Astrocyte of the cerebellum (primary cell): Measurements from ENCODE around the gene ZMYND10.
A peak's percentile ranks its signal among the peaks of the same experiment; 100 is the strongest.

Experiments
- DNase-seq: peaks from one replicate; pipeline ENCODE4 v3.0.0-alpha.2; 2011; ENCODE audit warnings: low read depth
- H3K4me3 ChIP-seq: 2 replicates; pipeline ENCODE4 v1.5.1; 2011; ENCODE audit warnings: mild to moderate bottlenecking, low read depth, low read length, moderate library complexity
- in situ Hi-C: cut with HindIII; loops from 2 replicates; pipeline ENCODE4 v1.10.0; 2017; ENCODE audit warnings: low sequenced_read_pairs
- TF ChIP-seq, protein P1 (sequence below): IDR thresholded peaks from 2 replicates; pipeline ENCODE4 v1.5.1; 2012; ENCODE audit warnings: low read length, low read depth, moderate library complexity, mild to moderate bottlenecking; ENCODE audit errors: missing control alignments

Gene ZMYND10

DNA sequence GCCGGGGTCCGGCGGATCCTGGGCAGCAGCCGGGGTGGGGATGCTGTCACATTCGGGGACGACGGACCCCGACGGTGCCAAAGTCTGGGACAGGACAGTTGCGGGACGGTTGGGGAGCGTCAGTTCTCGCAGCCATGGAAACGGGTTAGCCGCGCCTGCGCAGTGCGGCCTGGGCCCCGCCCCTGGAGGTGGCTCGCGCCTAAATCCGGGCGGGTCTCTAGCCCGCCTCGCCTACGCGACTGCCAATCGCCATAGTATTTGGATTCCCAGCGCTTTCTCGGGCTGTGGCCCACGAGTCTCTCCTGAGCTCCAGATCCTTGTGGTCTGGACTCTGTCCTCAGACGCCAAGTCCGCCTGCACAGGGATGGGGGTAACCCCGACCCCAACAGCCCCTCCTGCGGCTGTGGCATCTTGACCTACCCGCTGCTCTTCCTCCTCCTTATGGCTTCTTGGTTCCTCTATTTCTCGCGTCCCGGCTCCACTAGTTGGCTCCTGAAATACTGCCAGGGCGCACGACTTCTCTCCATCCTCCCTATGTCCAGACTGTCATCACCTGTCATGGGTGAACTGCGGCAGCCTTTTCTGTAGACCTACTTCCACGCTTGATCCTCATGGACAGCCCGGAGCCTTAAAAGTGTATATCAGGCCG lies at the start of gene ZMYND10:
Gene ZMYND10 (minus strand): TSS at position 147 of the 649 bp plus-strand sequence. CDS start 153 bp downstream, outside the sequence.
- in situ Hi-C loops: no loop called here
- no peak for DNase-seq
- TF ChIP-seq, protein P1, sequence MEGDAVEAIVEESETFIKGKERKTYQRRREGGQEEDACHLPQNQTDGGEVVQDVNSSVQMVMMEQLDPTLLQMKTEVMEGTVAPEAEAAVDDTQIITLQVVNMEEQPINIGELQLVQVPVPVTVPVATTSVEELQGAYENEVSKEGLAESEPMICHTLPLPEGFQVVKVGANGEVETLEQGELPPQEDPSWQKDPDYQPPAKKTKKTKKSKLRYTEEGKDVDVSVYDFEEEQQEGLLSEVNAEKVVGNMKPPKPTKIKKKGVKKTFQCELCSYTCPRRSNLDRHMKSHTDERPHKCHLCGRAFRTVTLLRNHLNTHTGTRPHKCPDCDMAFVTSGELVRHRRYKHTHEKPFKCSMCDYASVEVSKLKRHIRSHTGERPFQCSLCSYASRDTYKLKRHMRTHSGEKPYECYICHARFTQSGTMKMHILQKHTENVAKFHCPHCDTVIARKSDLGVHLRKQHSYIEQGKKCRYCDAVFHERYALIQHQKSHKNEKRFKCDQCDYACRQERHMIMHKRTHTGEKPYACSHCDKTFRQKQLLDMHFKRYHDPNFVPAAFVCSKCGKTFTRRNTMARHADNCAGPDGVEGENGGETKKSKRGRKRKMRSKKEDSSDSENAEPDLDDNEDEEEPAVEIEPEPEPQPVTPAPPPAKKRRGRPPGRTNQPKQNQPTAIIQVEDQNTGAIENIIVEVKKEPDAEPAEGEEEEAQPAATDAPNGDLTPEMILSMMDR: no peak
- peak within 1 kb of the TSS; percentile 51 for H3K4me3 ChIP-seq

DNA sequence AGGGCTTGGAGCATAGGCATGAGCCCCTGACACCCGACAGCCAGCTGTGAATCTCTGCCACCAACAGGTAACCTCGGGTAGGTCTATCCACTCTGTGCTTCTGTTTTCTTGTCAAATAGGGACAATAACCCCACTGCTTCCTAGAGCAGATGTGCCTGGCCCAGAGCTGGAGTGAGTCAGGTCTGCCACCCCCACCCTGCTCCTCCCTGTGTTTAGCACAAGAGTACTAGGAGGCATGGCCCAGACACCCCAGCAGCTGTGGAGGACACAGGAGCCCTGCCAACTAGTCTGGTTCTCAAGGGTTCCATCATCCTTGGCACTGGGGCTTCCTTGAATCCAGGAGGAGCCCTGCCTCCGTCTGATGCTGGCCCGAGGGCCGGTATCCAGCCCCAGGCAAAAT lies 47.5 kb upstream of the ZMYND10 start:
- no peak for DNase-seq
- TF ChIP-seq, protein P1: no peak
- in situ Hi-C loops: no loop called here
- H3K4me3 ChIP-seq: no peak overlapping the region

DNA sequence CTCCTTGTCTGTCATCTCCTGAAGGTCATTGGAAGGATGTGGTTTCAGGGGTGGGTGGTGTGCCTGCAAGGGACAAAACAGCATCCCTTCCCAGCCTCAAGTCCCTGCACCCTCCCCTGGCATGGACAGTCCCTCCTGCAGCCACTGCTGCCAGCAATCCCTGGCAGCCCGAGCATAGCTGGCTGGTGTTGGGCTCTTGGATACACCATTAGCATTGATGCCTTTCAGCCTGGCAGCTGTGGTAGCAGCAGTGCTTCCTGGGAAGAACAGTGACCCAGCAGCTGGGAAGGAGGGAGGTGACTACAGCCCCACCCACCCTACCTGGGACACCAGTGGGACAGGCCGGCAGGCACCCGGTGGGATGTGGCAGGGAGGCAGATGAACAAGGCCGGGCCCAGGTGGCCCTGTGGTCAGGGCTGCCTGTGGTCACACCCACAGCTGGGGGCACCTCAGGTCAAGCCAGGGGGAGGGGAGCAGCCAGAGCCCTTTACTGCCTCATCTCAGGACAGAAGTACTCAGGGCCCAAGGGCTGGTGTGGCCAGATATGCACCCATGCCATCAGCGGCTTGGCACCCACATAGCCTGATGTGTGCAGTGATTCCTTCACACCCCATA lies 46.7 kb upstream of the ZMYND10 start:
- H3K4me3 ChIP-seq: no peak overlapping the region
- in situ Hi-C loops: no loop called here
- DNase-seq: no peak
- TF ChIP-seq, protein P1: no peak

DNA sequence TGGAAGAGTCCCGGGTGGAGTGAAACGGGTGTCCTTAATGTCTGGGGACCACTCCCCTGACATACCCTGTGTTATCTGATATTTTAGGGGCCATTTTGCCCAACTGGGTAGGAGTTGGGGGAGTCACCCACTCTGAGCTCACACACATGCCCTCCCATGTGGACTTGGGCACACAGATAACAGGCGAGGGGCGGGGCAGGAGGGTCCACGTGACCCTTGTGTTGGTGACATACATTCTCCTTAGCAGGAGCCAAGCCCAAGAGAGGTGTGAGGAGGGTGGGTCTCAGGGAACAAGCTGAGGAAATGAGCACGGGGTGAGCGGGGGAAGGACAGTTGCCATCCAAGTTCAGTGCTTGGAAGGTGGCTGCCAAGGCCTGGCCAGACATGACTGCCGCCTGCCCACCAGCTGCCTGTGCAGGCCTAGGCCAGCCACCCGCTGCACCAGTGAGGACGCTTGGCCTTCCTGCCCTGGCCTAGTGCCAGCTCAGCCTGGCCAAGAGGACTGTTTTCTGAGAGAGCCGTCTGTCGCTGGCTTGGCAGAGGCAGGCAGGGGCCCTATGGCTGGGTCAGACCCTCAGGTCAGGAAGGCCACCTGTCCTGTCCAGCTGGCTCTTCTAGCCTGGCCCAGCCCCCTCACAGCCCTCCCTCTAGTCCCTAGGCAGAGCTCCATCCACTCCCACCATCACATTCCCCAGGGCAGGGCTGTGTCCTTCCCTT lies 45.1 kb upstream of the ZMYND10 start:
- H3K4me3 ChIP-seq: no peak overlapping the region
- DNase-seq: no peak
- TF ChIP-seq, protein P1: no peak
- in situ Hi-C loops: no loop called here

DNA sequence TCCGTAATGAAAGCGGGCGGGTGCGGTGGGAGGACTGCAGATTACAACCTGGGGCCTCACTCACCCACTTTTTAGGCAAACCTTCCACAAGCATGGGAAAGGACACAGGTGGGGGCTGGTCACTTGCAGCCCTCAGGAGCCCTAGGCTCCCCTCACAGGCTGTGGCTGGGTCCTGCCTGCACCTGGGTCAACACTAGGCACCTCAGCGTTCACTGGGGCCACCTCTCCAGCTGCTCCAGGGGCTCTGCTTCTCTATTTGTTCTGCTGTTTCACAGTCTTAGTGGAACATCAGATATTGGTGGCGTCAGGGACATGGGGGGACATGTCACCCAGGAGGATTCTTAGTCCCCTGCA lies 43.9 kb upstream of the ZMYND10 start:
- no peak for DNase-seq
- in situ Hi-C loops: no loop called here
- TF ChIP-seq, protein P1: no peak
- no peak overlapping the region for H3K4me3 ChIP-seq

DNA sequence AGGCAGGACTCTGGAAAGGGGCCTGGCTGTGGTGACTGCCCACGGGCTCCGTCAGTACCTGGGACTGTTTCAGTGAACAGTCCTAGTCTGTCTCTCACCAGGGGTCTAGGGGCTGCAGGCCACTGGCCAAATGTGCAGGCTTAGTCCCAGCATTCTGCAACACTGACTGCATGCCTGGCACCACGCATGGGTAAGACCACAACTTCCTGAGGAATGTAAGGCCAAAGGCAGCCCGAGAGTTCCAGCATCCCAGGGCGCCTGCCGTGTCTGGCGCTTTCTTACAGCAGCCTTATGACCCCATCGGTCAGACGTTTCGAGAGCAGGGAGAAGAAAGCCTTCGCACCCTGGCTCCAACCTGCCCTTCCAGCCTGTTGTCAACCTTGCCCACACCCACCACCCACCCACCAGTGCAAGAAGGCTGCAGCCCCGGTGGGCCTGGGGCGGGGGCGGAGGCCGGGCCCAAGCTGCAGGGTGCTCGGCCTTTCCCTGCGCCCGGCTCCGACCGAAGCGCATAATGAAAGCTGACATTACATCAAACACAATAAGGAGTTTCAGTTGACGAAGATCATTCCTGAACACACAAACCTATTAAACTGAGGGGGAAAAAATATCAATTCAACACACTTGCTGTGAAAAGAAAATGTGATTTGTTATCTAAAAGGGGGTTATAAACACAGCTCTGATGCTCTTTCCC lies 43.3 kb upstream of the ZMYND10 start:
- peak; percentile 66 for DNase-seq
- TF ChIP-seq, protein P1: no peak
- in situ Hi-C loops: no loop called here
- no peak overlapping the region for H3K4me3 ChIP-seq
